ENCODE results near the gene CFAP97D1.
"Not testable (repeated sequence)": the region's sequence is repeated elsewhere in the genome, so short reads cannot be mapped to it uniquely, and the experiment has no call there.

The CFAP97D1 gene

GRCh38 chr17:43768943-43769342, 11.3 kb upstream of the CFAP97D1 start:
- DNase-seq, result no peak

DNA sequence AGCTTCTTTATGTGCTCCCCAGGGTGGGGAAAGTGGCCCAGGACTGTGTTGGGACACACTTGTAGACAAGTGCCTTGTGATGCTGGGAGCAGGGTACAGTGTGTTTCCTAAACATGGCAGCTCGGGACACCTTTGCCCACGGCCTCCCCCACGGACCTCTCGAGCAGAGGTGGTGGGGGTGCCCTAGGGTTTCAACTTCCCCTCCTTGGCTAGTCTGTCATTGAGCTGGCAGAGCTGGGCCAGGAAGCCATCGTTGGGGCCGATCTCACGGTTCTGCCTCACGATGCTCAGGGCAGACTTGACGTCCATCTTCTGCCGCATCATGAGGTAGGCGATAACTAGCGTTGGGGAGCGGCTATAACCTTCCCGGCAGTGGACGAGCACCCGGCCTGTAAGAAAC, 10.8 kb upstream of the CFAP97D1 start:
- no peak for DNase-seq

- no peak for DNase-seq
Measured at GRCh38 chr17:43769859-43770258, 10.4 kb upstream of the CFAP97D1 start.

GRCh38 chr17:43770957-43771356, 9.3 kb upstream of the CFAP97D1 start:
- DNase-seq, result no peak

- no peak for DNase-seq
Measured at GRCh38 chr17:43771463-43771862, 8.8 kb upstream of the CFAP97D1 start.

GRCh38 chr17:43772877-43773648, 7.2 kb upstream of the CFAP97D1 start:
- DNase-seq, result peak; percentile 80

- no peak for DNase-seq
Measured at GRCh38 chr17:43774304-43775250, 5.7 kb upstream of the CFAP97D1 start.

GRCh38 chr17:43778337-43779144, 1.7 kb upstream of the CFAP97D1 start, which contains the start of gene DUSP3:
TSS of gene DUSP3 (minus strand) at chr17:43778977. CDS start at chr17:43778924, 53 bp downstream.
- DNase-seq, result peak; percentile 33

DNA sequence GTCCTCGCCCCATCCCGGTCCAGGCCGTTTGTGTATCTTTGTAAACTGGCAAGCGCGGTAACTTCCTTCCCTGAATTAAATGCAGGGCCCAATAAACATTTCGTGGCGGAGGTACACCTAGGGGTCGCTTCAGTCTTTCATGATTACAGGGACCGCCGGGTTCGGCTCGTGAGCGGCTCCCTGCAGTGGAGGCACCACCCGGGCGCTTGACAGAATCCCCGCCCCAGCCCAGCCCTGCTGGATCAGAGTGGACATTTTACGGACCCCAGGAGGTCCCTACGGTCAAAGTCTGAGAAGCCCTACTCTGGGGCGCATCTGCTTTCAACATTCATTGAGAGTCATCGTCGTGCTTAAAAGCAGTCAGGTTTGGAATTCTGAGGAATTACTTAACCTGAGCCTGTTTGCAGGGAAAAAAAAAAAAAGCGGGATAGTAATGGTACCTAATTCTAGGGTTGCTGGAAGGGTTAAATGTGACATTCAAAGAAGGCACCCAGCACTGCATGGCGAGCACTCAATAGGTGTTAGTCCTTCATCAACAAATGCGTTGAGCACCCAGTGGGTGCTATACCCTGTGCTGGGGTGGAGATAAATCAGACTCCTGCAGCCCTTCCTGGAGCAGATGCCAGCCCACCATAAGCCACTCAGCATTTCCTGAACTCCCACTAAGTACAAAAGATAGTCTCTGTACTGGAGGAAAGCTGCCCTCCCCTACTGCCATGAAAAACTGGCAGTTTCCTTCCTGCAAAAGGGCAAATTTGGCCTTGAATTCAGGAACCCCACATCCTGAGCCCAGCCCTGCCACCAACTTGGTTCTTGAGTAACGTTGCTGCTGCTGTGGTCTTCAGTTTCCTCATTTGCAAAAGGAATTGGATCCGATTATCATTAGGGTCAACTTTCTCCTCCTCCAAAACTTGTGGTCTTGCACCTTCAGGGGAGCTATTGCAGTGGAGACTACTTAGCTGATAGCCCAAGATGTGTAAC, 800 bp upstream of the CFAP97D1 start:
- peak; percentile 44 for DNase-seq

DNA sequence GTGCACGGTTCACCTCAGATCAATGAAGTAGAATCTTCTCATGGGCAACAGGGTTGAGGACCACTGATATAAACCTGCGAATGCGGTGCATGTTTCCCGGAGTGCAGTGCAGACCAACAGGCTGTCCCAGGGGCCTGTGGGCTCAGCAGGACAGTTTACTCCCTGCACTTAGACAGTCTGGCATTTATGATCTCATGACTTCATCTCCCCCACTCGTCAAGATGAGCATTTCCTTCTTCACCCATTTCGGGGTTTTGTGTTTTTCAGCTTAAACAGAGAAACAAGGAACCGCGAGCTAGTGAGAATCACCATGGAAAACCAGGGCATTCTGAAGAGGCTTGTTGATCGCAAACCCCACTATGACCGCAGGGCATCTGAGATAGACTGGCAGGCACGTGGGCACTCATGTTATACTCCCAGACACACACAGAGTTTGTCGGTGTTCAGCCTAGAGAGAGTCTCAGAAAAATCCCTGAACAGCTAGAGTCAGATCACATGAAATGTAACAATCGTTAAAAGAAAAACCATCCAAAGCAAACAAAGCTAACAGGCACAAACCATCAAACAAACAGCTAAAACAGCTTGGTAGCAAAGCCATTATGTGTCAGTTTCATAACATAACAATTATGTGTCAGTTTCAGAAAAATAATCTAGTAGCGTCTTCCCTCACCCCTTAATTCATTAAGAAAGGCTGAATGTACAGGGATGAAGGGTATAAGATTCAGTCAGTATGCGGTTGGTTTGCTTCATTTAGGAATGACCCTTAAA, 2.9 kb downstream of the CFAP97D1 start:
- no peak for DNase-seq

DNA sequence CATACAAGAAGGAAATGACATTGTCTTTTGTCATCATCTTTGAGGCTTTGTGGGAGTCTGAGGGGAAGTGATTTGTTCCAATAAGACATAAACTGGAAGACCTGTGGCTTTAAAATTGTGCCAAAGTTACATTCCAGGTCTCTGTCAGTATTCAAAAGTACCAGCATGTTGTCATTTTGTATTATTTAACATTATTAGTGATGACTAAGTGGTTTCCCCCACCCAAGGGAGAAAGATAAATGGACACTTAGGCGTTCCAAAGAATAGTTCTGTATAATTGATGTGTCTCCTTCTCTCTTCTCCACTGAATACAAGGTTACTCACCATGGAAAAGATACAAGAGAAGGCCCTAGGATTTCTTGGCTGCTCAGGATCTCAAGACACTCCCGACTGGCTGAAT, 3.8 kb downstream of the CFAP97D1 start:
- no peak for DNase-seq

- no peak for DNase-seq
Measured at GRCh38 chr17:43784628-43785101, 4.4 kb downstream of the CFAP97D1 start.

GRCh38 chr17:43787728-43788127, 7.5 kb downstream of the CFAP97D1 start:
- no peak for DNase-seq

DNA sequence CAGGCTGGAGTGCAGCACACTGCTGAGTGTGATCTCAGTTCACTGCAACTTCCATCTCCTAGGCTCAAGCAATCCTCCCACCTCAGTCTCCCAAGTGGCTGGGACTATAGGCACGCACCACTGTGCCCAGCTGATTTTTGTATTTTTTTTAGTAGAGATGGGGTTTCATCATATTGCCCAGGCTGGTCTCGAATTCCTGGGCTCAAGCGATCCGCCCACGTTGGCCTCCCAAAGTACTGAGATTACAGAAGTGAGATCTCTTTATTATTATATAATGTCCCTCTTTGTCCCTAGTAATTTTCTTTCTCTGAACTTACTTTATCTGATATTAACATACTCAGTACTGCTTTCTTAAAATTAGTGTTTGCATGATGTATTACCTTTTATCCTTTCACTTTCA, 8.3 kb downstream of the CFAP97D1 start:
- DNase-seq, result no peak

DNA sequence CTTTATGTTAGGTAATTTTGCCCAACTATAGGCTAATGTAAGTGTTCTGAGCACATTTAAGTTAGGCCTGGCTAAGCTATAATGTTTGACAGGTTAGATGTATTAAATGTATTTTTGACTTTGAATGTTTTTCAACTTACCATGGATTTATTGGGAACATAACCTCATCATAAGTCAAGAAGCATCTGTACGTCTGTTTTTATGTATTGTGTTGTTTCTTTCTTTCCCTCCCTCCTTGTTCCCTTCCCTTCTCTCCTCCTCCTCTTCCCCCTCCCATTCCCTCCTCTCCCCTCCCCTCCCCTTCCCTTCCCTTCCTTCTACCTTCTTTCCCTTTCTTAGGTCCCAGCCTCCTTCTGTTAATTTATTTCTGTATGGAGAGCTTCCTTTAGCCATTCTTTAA, 9.2 kb downstream of the CFAP97D1 start:
- DNase-seq, result no peak

DNA sequence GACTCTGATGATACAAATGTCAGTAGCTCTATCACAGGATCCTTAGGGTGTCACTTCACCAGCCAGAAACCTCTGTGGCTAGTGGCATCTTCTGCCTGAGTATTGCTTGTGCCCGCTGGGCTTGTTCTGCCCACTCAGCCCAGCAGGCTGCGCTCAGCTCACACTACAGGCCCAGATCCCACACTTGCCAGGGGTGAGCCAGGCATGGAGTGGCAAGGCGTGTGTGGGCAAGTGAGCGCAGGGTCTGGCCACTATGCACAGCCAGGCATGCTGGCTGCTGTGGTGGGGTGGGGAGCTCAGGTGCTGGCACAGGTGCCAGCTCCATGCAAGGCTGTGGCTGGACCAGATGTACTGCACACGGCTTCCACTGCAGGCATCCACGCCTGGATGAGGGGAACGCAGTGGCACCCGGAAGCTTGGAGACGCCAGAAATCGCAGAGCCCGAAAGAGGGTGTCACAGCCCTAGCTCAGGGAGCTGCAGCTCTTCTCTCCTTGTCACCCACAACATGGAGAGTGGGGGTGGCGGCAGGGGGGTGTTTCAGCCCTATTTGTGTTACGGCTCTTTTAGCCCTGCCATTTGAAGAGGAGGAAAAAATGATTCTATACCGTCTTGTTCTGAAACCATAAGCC, 10.2 kb downstream of the CFAP97D1 start:
- no peak for DNase-seq

DNA sequence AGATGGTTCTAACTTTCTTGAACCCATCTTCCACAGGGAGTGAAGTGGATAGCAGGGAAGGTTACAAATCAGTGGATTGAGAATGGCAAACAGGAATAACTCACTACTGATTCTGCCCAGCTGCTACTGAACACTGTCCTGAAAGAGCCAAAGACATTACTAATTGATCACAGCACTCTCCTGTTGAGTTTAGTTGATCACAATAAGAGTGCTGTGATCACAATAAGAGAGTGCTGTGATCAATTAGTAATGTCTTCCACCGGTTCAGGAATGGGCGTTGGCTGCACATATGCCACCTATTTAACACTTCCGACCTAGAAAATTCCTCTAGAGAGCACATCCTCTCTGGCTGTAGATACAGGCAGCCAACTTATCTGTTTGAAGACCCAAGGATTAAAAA, 11.4 kb downstream of the CFAP97D1 start:
- no peak for DNase-seq

DNA sequence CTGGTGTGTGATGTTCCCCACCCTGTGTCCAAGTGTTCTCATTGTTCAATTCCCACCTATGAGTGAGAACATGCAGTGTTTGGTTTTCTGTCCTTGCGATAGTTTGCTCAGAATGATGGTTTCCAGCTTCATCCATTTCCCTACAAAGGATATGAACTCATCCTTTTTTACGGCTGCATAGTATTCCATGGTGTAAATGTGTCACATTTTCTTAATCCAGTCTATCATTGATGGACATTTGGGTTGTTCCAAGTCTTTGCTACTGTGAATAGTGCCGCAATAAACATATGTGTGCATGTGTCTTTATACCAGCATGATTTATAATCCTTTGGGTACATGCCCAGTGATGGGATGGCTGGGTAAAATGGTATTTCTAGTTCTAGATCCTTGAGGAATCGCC, 12.4 kb downstream of the CFAP97D1 start:
- DNase-seq, result not testable (repeated sequence)

GRCh38 chr17:43798024-43798423, 17.8 kb downstream of the CFAP97D1 start:
- DNase-seq, result not testable (repeated sequence)

GRCh38 chr17:43799047-43799446, 18.8 kb downstream of the CFAP97D1 start:
- no peak for DNase-seq

Measured in KG1 (cell line).